T-helper 17 cell (primary cell): ENCODE measurements around the gene MORC3. TPM values are rescaled to one million over a fixed set of nuclear protein-coding genes. Genes with fewer than 3 reads are reported as not detected.

ENCODE experiments used
- ATAC-seq: fragments of 150-1000 bp; cut with Tn5 transposase; 2 replicates; pipeline ENCODE4 v1.10.0; 2021; ENCODE audit warnings: mild to moderate bottlenecking, moderate library complexity
- DNase-seq, 3 donors: peaks; one replicate each; pipeline versions ENCODE4 v3.0.0 to v3.0.0-alpha.2; 2020 to 2021
- H3K9me3 ChIP-seq: one replicate; pipeline ENCODE4 v1.7.0; 2013; ENCODE audit warnings: low read length, mild to moderate bottlenecking; ENCODE audit not compliant: control insufficient read depth, poor library complexity, severe bottlenecking
- H3K27ac Mint-ChIP-seq: one replicate; pipeline ENCODE4 v1.8.0; 2022; ENCODE audit warnings: mild to moderate bottlenecking, moderate library complexity, mixed read lengths
- H3K27me3 Mint-ChIP-seq: one replicate; pipeline ENCODE4 v1.8.0; 2022; ENCODE audit warnings: mixed read lengths
- H3K36me3 Mint-ChIP-seq: one replicate; pipeline ENCODE4 v1.8.0; 2022; ENCODE audit warnings: low read depth, mixed read lengths
- H3K4me1 Mint-ChIP-seq: one replicate; pipeline ENCODE4 v1.8.0; 2022; ENCODE audit warnings: mild to moderate bottlenecking, mixed read lengths
- H3K4me3 Mint-ChIP-seq: one replicate; pipeline ENCODE4 v1.8.0; 2022; ENCODE audit warnings: mild to moderate bottlenecking, moderate library complexity, mixed read lengths
- total RNA-seq, 4 donors: library from RNA in 2 of 4; stranded (reverse) in 2 of 4; gene quantifications; one replicate each; pipeline ENCODE4 v1.2.3 and lab custom pipeline; 2022 to 2026

MORC3 gene
- total RNA-seq, 2 donors from 2014 or later: 45.2 to 51.0 TPM

DNA sequence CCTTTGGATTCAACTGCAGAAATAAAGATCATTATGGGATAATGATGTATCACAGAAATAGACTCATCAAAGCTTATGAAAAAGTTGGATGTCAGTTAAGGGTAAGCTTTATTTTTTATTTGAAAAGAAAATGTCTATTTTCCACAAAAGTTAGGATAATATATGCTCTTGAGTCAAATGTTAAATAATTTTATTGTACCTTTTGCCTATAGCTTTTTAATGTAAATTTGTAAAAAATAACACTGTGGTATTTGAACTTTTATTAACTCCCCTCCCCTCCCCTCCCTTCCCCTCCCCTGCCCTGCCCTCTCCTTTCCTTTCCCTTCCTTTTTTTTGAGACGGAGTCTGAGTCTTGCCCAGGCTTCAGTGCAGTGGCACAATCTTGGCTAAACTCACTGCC, 24.9 kb downstream of the MORC3 start:
- Mint-ChIP-seq H3K27ac (no peak overlapping the region), H3K4me1 (peaks cover 4% of the 10 kb centered on the region), H3K36me3 (peaks cover 5% of the 10 kb centered on the region), H3K4me3 (no peak overlapping the region), H3K27me3 (no peaks in the 10 kb centered on the region)
- no peak for DNase-seq
- no peaks in the 10 kb centered on the region for H3K9me3 ChIP-seq
- ATAC-seq: no peak

DNA sequence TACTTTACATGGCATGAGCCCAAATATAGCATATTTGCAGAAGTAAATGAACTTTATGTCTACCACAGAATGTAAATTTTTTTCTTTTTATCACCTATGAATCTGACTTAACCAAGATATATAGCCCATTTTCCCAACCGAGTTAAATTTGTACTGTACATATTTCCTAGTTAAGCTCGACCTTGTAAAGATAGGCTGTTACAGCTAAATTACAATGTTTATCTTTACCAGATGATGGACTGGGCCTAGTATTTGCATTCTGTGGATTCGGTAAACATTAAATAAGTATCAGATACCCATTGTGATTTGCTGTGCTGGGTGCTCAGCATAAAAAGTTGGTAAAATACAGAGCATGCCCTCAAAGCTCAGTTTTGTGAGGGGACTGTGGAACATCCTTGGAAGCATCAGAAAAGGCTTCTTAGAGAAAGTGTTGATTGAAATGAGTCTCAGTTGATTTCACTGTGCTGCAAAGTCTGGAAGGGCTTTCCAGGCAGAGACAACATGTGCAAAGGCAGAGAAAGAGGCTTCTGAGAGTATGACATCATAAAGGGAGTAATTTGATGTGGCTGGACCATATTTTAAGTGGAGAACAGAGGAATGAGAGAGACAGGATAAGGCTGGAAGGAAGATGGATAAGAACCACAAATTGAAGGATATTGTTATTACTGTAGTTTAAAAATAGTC, 27.4 kb downstream of the MORC3 start:
- DNase-seq: no peak
- peaks cover 11% of the 10 kb centered on the region for H3K4me1 Mint-ChIP-seq
- peaks cover 5% of the 10 kb centered on the region for H3K36me3 Mint-ChIP-seq
- no peaks in the 10 kb centered on the region for H3K9me3 ChIP-seq
- H3K27ac Mint-ChIP-seq: peak overlapping the region; percentile 34
- no peaks in the 10 kb centered on the region for H3K27me3 Mint-ChIP-seq
- no peak for ATAC-seq
- no peak overlapping the region for H3K4me3 Mint-ChIP-seq

DNA sequence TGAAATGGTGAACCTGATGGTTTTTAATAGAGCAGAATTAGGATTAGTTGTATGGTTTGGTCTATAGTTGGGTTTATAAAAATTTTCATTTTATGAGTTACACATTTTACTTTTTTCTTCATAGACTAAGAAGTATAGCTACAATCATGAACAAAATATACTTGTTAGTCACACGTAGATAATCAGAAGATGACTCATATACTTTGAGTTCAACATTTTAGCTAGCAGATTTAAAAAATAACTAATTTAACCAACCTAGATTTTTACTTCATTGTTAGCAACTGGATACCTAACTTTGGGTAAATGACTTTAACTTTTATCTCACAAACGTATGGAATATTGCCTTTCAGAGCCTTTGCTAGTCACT, 27.9 kb downstream of the MORC3 start:
- Mint-ChIP-seq H3K27me3 (no peaks in the 10 kb centered on the region), H3K27ac (peak overlapping the region; percentile 34), H3K4me1 (peaks cover 11% of the 10 kb centered on the region), H3K4me3 (no peak overlapping the region), H3K36me3 (peaks cover 5% of the 10 kb centered on the region)
- H3K9me3 ChIP-seq: no peaks in the 10 kb centered on the region
- DNase-seq (no peak), ATAC-seq (no peak)

DNA sequence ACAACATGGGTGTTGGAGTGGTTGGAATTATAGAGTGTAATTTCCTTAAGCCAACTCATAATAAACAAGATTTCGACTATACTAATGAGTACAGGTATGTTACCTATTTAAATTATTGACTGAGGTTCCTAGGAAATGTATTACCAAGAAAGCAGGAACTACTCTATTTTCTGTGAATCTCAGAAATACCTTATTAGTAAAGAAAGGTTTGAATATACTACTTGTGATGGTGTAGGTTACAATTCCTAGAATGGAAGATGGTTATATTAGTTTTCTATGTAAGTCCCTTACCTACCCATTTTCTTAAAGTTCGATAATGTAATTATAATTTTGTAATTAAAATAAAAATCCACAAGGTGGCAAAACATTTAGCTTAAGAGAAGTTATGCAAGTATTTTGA, 29.3 kb downstream of the MORC3 start:
- H3K36me3 Mint-ChIP-seq: peaks cover 5% of the 10 kb centered on the region
- no peak overlapping the region for H3K27ac Mint-ChIP-seq
- no peak overlapping the region for H3K4me3 Mint-ChIP-seq
- no peaks in the 10 kb centered on the region for H3K27me3 Mint-ChIP-seq
- no peak for ATAC-seq
- no peaks in the 10 kb centered on the region for H3K9me3 ChIP-seq
- no peak for DNase-seq
- H3K4me1 Mint-ChIP-seq: peaks cover 11% of the 10 kb centered on the region

GRCh38 chr21:36350282-36350910, 30.4 kb downstream of the MORC3 start:
- H3K27ac Mint-ChIP-seq: no peak overlapping the region
- DNase-seq (no peak), ATAC-seq (no peak)
- no peaks in the 10 kb centered on the region for H3K9me3 ChIP-seq
- peaks cover 8% of the 10 kb centered on the region for H3K36me3 Mint-ChIP-seq
- H3K4me1 Mint-ChIP-seq: peaks cover 16% of the 10 kb centered on the region
- no peaks in the 10 kb centered on the region for H3K27me3 Mint-ChIP-seq
- H3K4me3 Mint-ChIP-seq: no peak overlapping the region

- H3K27ac Mint-ChIP-seq: peak overlapping the region; percentile 62
- ATAC-seq: no peak
- no peaks in the 10 kb centered on the region for H3K27me3 Mint-ChIP-seq
- H3K4me1 Mint-ChIP-seq: peaks cover 11% of the 10 kb centered on the region
- no peaks in the 10 kb centered on the region for H3K9me3 ChIP-seq
- H3K36me3 Mint-ChIP-seq: peaks cover 3% of the 10 kb centered on the region
- H3K4me3 Mint-ChIP-seq: no peak overlapping the region
- no peak for DNase-seq
These were observed 35.1 kb downstream of the MORC3 start for GRCh38 chr21:36354918-36355680.

DNA sequence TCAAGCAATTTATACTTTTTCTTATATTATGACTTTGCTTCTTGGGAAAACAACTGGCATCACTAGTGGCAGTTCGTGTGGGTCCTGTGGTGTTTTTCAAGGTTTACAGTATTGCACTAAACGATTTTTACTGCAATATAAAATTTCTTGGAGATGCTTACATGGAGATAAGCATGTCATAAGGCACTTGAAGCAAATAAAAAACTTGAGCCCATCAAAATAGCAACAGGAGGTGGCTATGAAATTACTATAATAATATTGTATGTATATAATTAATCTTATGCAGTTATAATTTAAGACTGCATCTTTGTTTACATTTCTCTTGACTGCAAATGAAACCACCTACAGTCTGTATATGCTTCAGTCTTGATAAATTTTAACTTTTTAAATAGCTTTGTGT, 35.9 kb downstream of the MORC3 start:
- H3K4me1 Mint-ChIP-seq: peaks cover 18% of the 10 kb centered on the region
- H3K4me3 Mint-ChIP-seq: no peak overlapping the region
- H3K9me3 ChIP-seq: no peaks in the 10 kb centered on the region
- no peak overlapping the region for H3K27ac Mint-ChIP-seq
- DNase-seq: no peak
- H3K36me3 Mint-ChIP-seq: peaks cover 7% of the 10 kb centered on the region
- no peak for ATAC-seq
- H3K27me3 Mint-ChIP-seq: no peaks in the 10 kb centered on the region

DNA sequence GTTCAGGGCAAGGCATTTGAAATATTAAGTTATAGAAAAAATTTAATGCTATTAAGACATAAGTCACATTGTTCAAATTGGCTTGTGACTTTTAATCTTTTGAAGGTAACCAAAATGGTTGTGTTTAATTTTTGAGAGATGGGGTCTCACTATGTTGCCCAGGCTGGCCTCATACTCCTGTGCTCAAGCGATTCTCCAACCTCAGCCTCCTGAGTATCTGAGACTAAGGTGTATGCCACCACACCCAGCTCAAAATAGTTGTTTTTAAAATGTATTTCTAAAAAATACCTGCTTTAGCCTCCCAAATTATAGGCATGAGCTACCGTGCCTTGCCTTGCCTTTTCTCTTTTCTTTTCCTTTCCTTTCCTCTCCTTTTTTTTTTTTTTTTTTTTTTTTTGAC, 39.2 kb downstream of the MORC3 start:
- H3K27ac Mint-ChIP-seq: no peak overlapping the region
- peaks cover 7% of the 10 kb centered on the region for H3K36me3 Mint-ChIP-seq
- DNase-seq (no peak), ATAC-seq (no peak)
- H3K4me1 Mint-ChIP-seq: peaks cover 12% of the 10 kb centered on the region
- no peaks in the 10 kb centered on the region for H3K27me3 Mint-ChIP-seq
- no peak overlapping the region for H3K4me3 Mint-ChIP-seq
- H3K9me3 ChIP-seq: no peaks in the 10 kb centered on the region

DNA sequence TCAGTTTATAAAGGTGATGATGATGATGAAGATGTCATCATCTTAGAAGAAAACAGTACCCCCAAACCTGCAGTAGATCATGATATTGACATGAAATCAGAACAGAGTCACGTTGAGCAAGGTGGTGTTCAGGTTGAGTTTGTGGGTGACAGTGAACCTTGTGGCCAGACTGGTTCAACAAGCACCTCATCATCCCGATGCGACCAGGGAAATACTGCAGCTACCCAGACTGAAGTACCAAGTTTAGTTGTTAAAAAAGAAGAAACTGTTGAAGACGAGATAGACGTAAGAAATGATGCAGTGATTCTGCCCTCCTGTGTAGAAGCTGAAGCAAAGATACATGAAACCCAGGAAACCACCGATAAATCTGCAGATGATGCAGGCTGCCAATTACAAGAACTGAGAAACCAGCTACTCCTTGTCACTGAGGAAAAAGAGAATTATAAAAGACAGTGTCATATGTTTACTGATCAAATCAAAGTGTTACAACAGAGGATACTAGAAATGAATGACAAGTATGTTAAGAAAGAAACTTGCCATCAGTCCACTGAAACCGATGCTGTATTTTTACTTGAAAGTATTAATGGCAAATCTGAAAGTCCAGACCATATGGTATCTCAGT, 49.2 kb downstream of the MORC3 start:
- H3K27me3 Mint-ChIP-seq: no peaks in the 10 kb centered on the region
- H3K36me3 Mint-ChIP-seq: peaks cover 10% of the 10 kb centered on the region

DNA sequence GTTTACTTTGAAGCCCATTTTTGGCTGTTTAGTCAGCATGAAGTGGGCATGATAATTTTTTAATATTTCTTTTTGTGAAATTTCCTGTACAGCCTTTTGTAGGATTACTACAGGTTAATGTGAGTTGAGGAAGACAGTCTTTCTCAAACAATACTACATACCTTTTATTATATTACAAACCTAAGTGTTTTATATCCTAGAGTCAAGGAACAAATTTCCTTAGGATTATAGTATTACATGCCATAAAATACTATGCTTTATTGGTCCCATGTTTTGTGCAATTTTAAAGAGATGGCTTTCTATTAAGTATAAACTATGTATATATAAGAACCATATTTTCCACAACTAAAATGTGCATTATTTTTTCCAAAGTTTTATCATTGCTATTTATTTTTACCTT, 56.0 kb downstream of the MORC3 start:
- no peaks in the 10 kb centered on the region for H3K9me3 ChIP-seq
- DNase-seq (no peak), ATAC-seq (no peak)
- Mint-ChIP-seq H3K4me3 (no peak overlapping the region), H3K27ac (no peak overlapping the region), H3K36me3 (peaks cover 2% of the 10 kb centered on the region), H3K27me3 (no peaks in the 10 kb centered on the region), H3K4me1 (no peaks in the 10 kb centered on the region)

More for the DNA sequence above, 49.2 kb downstream of the MORC3 start:
- peaks cover 2% of the 10 kb centered on the region for H3K4me1 Mint-ChIP-seq
- H3K27ac Mint-ChIP-seq: peak overlapping the region; percentile 54
- no peak for DNase-seq
- no peak for ATAC-seq
- H3K9me3 ChIP-seq: no peaks in the 10 kb centered on the region
- peak overlapping the region; percentile 7 for H3K4me3 Mint-ChIP-seq

DNA sequence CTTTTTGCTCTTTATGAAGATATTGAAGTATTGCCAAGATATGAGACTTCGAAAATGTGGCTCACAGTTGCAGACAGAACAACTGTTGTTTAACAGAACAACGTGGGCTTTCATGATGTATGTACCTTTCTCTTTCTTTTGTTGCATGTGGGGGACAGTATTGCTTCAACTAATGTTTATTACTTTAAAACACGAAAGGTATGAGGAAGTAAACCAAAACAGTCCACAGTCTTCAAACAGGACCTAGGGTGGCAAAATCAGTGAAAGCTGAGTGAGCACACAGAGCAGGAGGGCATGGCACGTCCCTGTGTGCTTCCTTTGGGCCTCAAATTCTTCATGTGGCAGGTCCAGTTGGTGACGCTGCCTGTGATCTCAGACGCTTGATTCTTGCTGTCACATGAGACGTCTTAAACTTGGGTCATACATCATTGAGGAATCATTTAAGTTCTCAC, 57.4 kb downstream of the MORC3 start:
- ATAC-seq (no peak), DNase-seq (no peak)
- Mint-ChIP-seq H3K4me1 (no peaks in the 10 kb centered on the region), H3K4me3 (no peak overlapping the region), H3K36me3 (no peaks in the 10 kb centered on the region), H3K27ac (no peak overlapping the region), H3K27me3 (no peaks in the 10 kb centered on the region)
- H3K9me3 ChIP-seq: no peaks in the 10 kb centered on the region

GRCh38 chr21:36379251-36379650, 59.3 kb downstream of the MORC3 start:
- Mint-ChIP-seq H3K27ac (no peak overlapping the region), H3K4me3 (no peak overlapping the region), H3K4me1 (no peaks in the 10 kb centered on the region), H3K36me3 (no peaks in the 10 kb centered on the region), H3K27me3 (no peaks in the 10 kb centered on the region)
- ATAC-seq (no peak), DNase-seq (no peak)
- no peaks in the 10 kb centered on the region for H3K9me3 ChIP-seq

GRCh38 chr21:36381841-36382589, 62.0 kb downstream of the MORC3 start:
- Mint-ChIP-seq H3K27ac (no peak overlapping the region), H3K4me3 (no peak overlapping the region), H3K36me3 (no peaks in the 10 kb centered on the region), H3K27me3 (no peaks in the 10 kb centered on the region), H3K4me1 (no peaks in the 10 kb centered on the region)
- DNase-seq: no peak
- ATAC-seq: no peak
- no peaks in the 10 kb centered on the region for H3K9me3 ChIP-seq
